NCI-H1930 (cell line): Measurements from ENCODE around the gene CDPF1.
"Not testable (repeated sequence)": the region's sequence is repeated elsewhere in the genome, so short reads cannot be mapped to it uniquely, and the experiment has no call there.

Experiments used
- DNase-seq, 2 experiments: peaks; one replicate each; lab custom pipeline; 2025; lab: John Stamatoyannopoulos, UW

Gene CDPF1

DNA sequence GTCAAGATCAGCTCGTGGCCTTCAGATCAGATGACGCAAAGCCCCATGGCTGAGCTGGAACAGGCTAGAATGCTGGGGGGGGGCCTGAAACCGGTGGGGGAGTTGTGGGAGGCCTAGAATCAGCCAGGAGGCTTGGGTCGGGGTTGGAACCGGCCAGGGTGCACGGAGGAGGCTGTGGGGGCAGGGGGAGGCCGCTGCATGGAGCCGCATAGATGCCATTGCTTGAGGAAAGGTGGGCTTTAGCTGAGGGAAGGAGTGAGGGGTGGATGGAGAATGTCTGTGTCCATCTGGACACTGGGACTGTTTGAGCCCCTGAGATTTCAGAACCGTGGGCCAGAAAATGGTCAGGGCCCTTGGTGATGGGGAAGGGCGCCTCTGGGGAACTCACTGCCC, 25.2 kb downstream of the CDPF1 start:
- DNase-seq, result no peak

DNA sequence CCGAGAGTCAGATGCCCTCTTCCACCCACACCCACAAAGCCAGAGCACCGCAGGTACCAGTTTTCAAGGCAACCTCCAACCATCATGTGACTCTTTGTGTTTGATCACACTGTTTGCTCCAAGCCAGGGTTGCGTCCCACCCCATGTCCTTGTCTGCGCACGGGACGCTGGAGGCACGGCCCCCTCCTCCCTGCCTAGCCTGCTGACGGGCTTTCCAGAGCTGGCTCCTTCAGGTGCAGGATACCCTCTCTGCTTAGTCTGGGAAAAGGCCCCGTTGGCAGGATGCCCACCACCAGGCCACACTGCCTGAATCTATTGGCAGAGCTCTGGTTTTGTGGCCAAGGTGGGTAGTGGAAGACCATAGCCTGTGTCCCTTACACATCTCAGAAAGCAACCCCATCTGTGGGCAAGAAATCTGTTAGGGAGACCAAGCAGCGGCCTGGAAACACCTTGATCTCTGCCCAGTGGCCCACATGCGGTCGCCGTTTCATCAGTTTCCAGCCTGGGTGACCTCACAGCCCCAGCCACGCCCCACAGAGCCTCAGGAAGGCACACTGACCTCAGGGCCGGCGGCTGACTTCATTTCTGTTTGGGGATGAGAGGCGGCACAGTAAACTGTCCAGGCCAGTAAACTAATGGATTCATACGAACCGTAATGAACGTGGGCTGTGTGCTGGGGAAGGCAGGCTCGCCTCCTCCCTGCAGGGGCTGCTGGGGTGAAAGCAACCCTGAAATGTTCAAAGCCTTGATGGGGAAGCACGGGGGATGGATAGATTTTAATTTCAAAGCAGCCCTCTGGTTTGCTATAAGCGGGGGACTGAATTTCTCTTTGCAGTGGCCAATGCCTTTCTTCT, 25.8 kb downstream of the CDPF1 start:
- DNase-seq, result no peak

DNA sequence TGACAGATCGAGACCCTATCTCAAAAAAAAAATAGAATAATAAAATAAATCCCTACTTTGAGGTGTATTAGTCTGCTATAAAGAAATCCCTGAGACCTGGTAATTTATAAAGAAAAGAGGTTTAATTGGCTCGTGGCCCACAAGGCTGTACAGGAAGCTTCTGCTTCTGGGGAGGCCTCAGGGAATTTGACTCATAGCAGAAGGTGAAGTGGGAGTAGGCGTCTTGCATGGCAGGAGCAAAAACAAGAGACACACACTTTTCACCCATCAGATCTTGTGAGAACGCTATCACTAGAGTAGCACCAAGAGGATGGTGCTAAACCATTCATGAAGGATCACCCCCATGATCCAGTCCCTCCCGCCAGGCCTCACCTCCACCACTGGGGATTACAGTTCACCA, 29.2 kb downstream of the CDPF1 start:
- no peak for DNase-seq

DNA sequence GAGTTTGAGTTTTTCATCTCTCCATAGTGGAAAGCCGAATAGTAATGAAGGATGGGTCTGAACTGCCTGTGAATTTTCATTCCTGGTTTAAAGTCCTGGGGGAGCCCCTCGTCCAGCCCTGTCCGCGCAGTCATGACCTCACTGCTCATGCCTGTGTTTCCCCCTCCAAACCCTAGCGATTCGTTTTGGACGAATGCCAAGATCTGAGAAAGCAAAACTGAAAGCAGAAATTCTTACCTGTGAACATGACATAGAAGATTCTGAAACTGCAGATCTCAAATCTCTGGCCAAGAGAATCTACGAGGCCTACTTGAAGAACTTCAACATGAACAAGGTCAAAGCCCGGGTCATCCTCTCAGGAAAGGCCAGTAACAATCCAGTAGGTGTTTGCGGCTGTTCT, 30.5 kb downstream of the CDPF1 start:
- DNase-seq, result no peak

DNA sequence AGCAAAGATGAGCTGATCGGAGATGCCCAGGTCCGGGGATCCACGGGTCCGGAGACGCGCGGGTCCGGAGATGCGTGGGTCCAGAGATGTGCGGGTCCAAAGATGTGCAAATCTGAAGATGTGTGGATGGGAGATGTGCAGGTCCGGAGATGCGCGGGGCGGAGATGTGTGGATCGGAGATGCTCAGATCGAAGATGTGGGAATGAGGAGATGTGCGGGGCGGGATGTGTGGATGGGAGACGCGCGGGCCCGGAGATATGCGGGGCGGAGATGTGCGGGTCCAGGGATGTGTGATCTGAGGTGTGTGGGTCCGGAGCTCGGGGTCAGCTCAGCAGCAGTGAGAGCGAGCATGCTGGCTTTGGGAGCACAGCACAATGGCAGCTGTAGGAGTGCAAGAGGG, 35.5 kb downstream of the CDPF1 start:
- DNase-seq, result no peak

DNA sequence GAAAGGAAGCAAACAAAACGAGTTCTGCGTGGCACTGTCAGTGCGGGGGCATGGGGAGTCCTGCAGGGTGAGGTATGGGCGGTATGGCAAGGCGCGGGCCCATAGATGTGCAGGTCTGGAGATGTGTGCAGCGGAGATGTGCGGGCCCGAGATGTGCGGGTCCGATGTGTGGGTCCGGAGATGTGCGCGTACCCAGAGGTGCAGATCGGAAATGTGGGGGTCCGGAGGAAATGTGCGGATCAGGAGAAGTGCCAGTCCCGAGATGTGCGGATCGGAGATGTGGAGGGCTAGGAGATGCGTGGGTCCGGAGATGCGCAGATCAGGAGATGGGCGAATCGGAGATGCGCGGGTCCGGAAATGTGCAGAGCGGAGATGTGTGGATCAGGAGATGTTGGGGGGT, 35.9 kb downstream of the CDPF1 start:
- no peak for DNase-seq

DNA sequence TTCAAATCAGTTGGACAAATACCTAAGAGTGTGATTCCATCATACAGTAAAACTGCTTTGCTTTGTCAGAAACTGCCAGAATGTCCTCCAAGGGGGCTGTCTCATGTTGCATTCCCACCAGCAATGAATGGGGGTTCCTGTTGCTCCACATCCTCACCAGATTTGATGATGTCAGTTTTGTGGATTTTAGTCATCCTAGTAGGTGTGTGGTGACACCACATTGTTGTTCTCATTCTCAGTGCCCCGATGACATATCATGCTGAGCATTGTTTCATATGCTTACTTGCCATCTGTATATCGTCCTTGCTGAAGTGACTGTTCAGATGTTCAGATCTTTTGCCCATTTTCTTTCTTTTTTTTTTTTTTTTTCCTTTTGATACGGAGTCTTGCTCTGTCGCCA, 37.0 kb downstream of the CDPF1 start:
- no peak for DNase-seq

DNA sequence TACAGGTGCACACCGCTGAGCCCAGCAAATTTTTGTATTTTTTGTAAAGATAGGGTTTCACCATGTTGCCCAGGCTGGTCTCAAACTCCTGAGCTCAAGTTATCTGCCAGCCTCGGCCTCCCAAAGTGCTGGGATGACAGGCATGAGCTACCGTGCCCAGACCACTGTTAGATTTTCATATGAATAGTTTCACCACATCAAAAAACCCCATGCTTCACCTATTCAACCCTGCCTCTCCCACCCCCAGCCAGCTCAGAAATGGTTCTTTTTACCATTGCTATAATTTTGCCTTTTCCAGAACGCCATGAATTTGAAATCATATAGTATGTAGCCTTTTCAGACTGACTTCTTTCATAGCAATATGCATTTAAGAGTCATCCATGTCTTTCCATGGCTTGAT, 37.9 kb downstream of the CDPF1 start:
- DNase-seq, result no peak

DNA sequence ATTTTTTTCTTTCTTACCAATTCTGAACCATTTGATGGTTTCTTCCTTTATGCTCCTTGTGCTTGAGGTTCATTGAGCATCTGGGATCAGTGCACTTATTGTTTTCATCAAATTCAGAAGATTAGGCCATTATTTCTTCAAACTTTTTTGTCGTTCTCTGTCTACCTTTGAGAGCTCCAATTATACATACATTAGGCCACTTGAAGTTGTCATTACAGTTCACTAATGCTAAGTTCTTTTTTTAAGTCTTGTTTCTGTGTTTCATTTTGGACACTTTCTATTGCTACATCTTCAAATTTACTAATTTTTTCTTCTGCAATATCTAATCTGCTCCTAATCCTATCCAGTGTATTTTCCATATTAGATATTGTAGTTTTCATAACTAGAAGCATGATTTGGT, 40.8 kb downstream of the CDPF1 start:
- no peak for DNase-seq

DNA sequence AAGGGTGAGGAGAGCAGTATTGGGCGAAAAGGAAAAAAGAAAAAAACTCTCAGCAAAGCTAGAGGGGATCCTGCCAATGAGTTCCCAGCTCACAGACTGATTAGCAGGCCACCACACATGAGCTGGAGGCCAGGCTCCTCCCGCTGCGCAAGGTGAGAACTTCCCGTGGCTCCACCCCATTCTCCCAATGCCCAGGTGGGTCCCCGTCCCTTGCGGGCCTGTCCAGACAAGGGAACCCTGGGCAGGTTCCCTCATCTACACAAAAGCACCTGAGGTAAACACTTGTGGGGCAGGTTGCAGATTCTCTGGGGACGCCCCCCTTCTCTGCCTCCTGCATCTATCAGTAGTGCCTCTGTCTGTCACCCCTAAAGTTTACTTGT, 46.5 kb downstream of the CDPF1 start:
- DNase-seq, result no peak

DNA sequence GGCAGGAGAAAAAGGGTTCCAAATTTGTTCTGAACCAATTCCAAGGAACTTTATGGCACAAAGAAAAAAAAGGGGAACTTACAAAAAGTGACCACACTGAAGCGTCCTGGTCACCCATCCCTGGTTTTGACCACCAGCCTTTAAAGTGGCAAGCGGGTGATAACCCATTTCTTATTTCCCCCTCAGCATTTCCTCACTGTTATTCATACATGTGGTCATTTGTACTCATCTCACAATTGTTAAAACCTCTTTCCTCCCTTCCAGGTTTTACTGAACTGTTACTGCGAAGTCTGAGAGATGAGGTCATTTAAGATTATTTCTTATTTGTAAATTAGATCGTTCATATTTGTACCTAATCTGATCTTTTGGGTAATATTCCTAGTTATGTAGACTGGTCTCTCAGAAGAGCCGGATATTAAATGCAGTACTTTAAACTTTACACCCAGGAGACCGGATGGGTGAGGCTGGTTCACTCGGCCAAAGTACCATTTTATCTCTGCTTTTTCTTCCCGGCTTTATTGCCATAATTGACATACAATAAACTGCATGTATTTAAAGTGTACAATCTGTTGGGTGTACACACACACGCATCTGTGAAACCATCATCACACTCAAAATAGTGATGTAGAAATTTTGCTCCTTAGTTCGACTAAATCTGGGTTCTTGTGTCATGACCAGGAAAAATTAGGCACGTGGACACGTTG, 47.0 kb downstream of the CDPF1 start:
- DNase-seq, result no peak

DNA sequence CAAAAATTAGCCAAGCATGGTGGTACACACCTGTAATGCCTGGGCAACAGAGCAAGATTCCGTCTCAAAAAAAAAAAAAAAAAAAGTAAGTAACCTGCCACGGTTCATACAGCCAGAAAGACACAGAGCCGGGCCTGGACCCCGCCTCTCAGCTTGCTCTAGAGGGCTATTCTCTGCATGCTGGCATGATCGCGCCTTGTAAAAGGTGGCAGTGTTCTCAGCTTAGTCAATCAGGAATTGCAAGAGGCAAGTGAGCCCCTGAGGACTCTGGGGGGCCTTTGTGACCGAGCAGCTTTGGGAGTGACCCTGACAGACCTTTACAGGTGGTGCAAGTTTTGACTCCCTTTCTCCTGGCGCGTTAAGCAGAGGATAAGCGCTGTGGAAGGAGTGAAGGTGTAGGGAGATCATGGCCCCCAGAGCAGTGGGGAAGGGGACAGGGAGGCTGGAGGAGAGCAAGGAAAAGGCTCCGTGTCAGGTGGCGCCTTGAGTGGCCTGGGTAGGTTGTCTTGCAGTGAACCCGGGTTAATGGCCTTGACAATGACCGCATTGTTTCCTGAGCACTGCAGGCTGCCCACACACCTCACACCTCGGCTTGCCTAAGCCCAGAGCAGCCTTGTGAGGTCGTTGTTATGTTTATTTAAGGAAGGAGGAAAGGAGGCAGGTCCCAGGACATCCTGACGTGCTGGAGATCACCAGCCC, 48.9 kb downstream of the CDPF1 start:
- DNase-seq, result no peak

DNA sequence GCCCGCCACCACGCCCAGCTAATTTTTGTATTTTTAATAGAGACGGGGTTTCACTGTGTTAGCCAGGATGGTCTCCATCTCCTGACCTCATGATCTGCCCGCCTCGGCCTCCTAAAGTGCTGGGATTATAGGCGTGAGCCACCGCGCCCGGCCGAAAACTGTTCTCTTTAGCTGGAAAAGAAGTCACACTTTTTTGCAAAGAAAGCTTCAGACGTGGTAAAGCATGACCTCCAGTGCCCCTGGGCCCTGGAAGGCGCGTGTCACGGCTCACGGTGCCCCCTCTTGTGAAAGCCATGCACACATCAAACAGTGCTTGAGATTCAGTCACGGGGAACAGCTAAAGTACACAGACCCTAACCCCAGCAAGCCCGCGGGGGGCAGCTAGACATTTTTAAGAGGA, 51.3 kb downstream of the CDPF1 start:
- DNase-seq, result not testable (repeated sequence)

DNA sequence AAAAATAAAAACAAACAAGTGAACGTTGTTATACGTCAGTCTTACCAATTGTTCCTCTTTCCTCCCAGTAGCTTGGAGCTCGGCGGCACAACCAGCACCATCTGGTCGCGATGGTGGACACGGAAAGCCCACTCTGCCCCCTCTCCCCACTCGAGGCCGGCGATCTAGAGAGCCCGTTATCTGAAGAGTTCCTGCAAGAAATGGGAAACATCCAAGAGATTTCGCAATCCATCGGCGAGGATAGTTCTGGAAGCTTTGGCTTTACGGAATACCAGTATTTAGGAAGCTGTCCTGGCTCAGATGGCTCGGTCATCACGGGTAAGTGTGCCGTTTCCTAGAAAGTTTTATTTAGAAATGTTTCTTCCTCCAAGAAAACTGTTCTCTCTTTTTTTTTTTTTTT, 51.8 kb downstream of the CDPF1 start:
- DNase-seq, result no peak

DNA sequence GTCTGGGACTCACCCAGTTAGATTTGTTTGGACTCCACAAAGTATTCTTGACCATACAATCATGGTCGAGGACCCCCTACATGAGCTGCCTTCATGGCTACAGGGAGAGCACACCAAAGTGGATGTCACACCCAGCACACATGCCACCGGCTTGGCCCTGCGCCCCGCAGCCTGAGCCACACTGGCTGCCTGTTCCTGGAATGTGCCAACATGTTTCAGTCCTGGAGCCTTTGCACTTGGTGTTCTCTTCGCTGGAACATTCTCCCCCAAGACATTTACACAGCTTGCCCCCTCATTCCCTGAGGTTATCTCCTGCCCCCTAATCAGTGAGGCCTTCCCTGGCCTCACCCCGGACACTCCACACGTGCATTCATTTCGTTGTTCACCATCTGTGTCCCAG, 53.8 kb downstream of the CDPF1 start:
- DNase-seq, result no peak

DNA sequence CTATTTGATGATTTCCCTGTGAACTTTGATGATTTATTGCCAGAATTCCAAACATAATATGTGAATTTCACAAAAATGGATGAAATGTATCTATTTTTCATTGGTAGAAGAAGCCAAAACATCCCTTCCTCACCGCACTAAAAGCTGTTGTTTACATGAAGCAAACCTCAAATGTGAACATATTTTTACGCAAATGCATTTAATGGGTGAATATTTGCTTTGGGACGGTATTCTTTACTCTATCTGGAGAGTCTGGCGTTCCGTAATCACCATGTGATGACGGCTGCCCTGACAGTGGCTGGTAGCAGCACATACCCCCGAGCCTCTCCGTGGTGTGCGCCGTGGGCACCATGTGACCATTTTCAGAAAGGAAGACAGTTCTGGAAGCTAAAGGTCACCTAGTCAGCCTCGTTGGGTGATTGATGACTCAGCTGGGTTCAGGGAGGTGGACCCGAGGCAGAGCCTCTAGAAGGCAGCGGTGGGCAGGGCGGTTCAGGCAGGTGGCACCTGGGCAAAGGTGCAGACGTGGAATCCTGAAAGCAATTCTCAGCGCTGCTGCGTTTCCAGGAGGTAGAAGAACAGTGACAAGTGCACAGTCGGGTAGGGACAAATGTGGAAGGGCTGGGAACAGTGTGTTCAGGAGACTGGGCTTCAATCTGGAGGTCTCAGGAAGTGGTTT, 54.5 kb downstream of the CDPF1 start:
- DNase-seq, result no peak
